Motor neuron (in vitro differentiated cells): Measurements from ENCODE around the gene RBM14. TPM values are rescaled to one million over a fixed set of nuclear protein-coding genes. Genes with fewer than 3 reads are reported as not detected.
A peak's percentile ranks its signal among the peaks of the same experiment; 100 is the strongest.

Experiments used
- ATAC-seq, 8 experiments: fragments of 200-7000 bp; cut with Tn5 transposase; replicated peaks in 6 of 8; 2 replicates each; pipeline ENCODE4 v1.8.0; 2021; ENCODE audit warnings: mild to moderate bottlenecking in 8 of 8, moderate library complexity in 8 of 8
- H3K27ac ChIP-seq, 2 donors: fragments of 250-450 bp; sonication (Bioruptor Pico); 2 replicates each; pipeline ENCODE4 v1.9.0; 2021; ENCODE audit warnings: antibody characterized with exemption in 2 of 2, mild to moderate bottlenecking in 2 of 2, moderate library complexity in 1 of 2
- H3K4me1 ChIP-seq, 2 donors: fragments of 250-450 bp; sonication (Bioruptor Pico); replicated peaks in 1 of 2; 2 replicates each; pipeline ENCODE4 v1.6.1; 2021; ENCODE audit warnings: antibody characterized with exemption in 2 of 2, mild to moderate bottlenecking in 2 of 2, moderate library complexity in 1 of 2
- H3K4me3 ChIP-seq, 5 donors: fragments of 250-450 bp; sonication (Bioruptor Pico); 2 replicates each; pipeline ENCODE4 v1.9.0; 2021; ENCODE audit warnings: antibody characterized with exemption in 5 of 5, mild to moderate bottlenecking in 5 of 5, moderate library complexity in 4 of 5
- WGBS, 10 experiments: fragments of 450-650 bp; shearing (Covaris generic); methylation state at CpG; one replicate each; pipeline ENCODE4 v1.0.0; 2022; 5-methylcytosine and 5-hydroxymethylcytosine counted together
- in situ Hi-C, 9 experiments: fragments of 400-800 bp; cut with MboI; loops; one replicate each; pipeline ENCODE4 v1.15.0; 2021; ENCODE audit warnings: low sequenced_read_pairs in 9 of 9, low pct_unique_long_range_greater_than_20kb in 2 of 9; ENCODE audit not compliant: unreplicated experiment in 9 of 9
- total RNA-seq, 8 experiments: library from RNA; unstranded; fragments of 300-600 nt; gene quantifications; 2 replicates each; pipeline versions ENCODE4 v1.2.3 to v1.2.4, GENCODE V29; 2022

RBM14 gene
- total RNA-seq, 8 experiments from 2014 or later = 31.7 to 88.4 (median 49.3) TPM

GRCh38 chr11:66643745-66644437, 27.5 kb downstream of the RBM14 start:
- WGBS, 10 experiments = 80 to 99% (median 97%) methylated on average over 2 to 12 of the region's 24 CpGs; no CpG with 5 or more reads in 7 of the 10 experiments
- Histone ChIP-seq H3K27ac (no peak overlapping the region), H3K4me3 (no peak overlapping the region), H3K4me1 (peaks cover 53 to 55% of the 10 kb centered on the region in 2 donors)
- in situ Hi-C loops = no loop called here
- ATAC-seq = no peak

GRCh38 chr11:66646828-66647227, 30.4 kb downstream of the RBM14 start:
- WGBS, 10 experiments = 86 to 100% (median 99%) methylated on average over 1 to 4 of the region's 4 CpGs
- in situ Hi-C loops = no loop called here
- Histone ChIP-seq H3K4me1 (peaks cover 32 to 43% of the 10 kb centered on the region in 2 donors), H3K27ac (no peak overlapping the region), H3K4me3 (no peak overlapping the region)
- no peak for ATAC-seq

DNA sequence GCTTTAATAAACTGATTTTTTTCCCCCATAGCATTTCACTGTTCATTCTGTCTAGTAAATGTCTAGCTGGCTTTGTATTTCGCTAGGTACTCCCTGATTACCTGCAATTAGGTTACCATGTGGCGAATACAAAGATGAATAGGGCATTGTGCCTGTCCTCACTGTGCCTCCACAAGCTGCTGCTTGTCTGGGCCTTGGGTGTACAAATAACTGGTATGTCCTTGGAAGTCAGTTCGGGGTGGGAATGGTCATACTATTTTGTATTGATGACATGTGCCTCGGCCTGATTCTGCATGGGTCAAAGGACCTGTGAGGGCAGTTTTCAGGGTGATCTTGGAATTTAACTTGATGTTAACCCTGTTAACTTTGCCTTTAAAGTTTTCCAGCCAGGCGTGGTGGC, 33.5 kb downstream of the RBM14 start:
- H3K4me1 ChIP-seq = peaks cover 4 to 12% of the 10 kb centered on the region in 2 donors
- no peak for ATAC-seq
- in situ Hi-C loops = no loop called here
- no peak overlapping the region for H3K4me3 ChIP-seq
- no peak overlapping the region for H3K27ac ChIP-seq
- 83 to 100% (median 99%) methylated on average over 1 to 5 of the region's 5 CpGs; no CpG with 5 or more reads in 2 of the 10 experiments for WGBS, 10 experiments

DNA sequence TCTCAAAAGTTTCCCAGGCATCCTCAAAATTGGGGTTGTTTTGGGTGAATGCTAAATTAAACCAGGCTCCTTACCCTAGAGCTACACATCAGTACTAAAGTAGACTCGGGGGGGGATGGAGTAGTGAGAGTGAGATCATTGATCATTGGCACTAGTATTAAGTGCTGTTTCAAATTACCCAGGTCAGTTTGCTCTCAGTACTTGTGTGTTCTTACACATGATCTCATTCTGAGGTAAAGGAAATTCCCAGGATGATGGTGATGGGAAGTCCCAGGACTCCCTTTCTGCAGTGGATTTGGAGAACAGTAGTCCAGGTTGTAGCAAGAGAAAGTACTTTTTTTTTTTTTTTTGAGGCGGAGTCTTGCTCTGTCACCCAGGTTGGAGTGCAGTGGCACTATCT, 34.6 kb downstream of the RBM14 start:
- Histone ChIP-seq H3K27ac (no peak overlapping the region), H3K4me1 (peaks cover 0 to 3% of the 10 kb centered on the region in 2 donors), H3K4me3 (no peak overlapping the region)
- in situ Hi-C loops = no loop called here
- 17 to 100% (median 86%) methylated on average over 1 of the region's 2 CpGs; no CpG with 5 or more reads in 7 of the 10 experiments for WGBS, 10 experiments
- ATAC-seq = peak in 1 of 8 experiments; percentile 14

DNA sequence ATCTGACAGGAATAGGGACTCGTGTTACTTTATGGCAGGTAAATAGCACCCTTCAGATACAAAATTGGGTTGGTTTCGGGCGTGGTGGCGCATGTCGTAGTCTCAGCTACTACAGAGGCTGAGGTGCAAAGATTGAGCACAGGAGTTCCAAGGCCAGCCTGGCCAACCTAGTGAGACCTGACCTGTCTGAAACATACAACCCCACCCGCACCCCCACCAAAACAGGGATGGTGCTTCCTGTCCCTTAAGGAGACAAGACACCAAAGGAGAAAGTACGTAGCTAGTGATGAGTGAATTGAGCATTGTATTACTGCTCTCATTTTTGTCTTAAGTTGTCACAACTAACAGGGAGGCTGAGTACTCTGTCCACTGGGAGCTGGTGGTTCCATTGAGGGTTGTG, 36.2 kb downstream of the RBM14 start:
- H3K4me1 ChIP-seq = no peaks in the 10 kb centered on the region
- WGBS, 10 experiments = 85 to 100% (median 100%) methylated on average over 1 to 6 of the region's 7 CpGs; no CpG with 5 or more reads in 2 of the 10 experiments
- H3K27ac ChIP-seq = no peak overlapping the region
- peak in 2 of 8 experiments; percentile 4 to 9 for ATAC-seq
- no peak overlapping the region for H3K4me3 ChIP-seq
- in situ Hi-C loops = no loop called here

- Histone ChIP-seq H3K4me1 (no peaks in the 10 kb centered on the region), H3K4me3 (no peak overlapping the region), H3K27ac (no peak overlapping the region)
- in situ Hi-C loops = no loop called here
- ATAC-seq = peak in 4 of 8 experiments; percentile 5 to 25 (median 15)
- WGBS, 10 experiments = 66 to 100% (median 93%) methylated on average over 1 to 6 of the region's 6 CpGs
Observed at GRCh38 chr11:66653123-66653522, 36.7 kb downstream of the RBM14 start.

DNA sequence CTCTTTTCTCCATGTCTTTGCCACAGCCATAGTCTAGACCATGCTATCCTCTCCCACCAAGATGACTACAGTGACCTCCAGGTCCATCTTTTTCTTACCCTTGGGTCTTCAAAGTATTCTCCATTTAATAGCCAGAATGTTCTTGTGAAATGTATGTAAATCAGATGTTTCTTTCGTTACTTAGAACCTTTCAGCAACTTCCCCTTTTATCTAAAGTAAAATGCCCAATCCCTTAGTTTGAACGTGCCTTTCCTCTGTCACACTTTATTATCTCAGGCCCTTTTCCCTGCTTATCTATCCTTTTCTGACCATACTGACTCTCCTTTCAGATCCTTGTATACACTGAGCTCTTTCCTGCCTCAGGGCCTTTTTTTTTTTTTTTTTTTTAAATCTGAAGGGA, 43.3 kb downstream of the RBM14 start:
- 69 to 100% (median 89%) methylated on average over 1 to 2 of the region's 2 CpGs for WGBS, 10 experiments
- ATAC-seq = no peak
- Histone ChIP-seq H3K4me1 (no peaks in the 10 kb centered on the region), H3K27ac (no peak overlapping the region), H3K4me3 (no peak overlapping the region)
- in situ Hi-C loops = no loop called here

- in situ Hi-C loops = no loop called here
- 100% methylated on average over 1 of the region's 1 CpG; no CpG with 5 or more reads in 8 of the 10 experiments for WGBS, 10 experiments
- Histone ChIP-seq H3K4me3 (no peak overlapping the region), H3K27ac (no peak overlapping the region), H3K4me1 (peaks cover 4 to 13% of the 10 kb centered on the region in 2 donors)
- ATAC-seq = no peak
Observed at GRCh38 chr11:66663741-66664296, 47.4 kb downstream of the RBM14 start.

- no peak overlapping the region for H3K4me3 ChIP-seq
- no peak for ATAC-seq
- H3K27ac ChIP-seq = no peak overlapping the region
- peaks cover 4 to 13% of the 10 kb centered on the region in 2 donors for H3K4me1 ChIP-seq
- 84 to 100% (median 94%) methylated on average over 1 to 11 of the region's 11 CpGs for WGBS, 10 experiments
- in situ Hi-C loops = no loop called here
Observed at GRCh38 chr11:66665369-66665768, 48.9 kb downstream of the RBM14 start.

GRCh38 chr11:66670816-66671215, 54.4 kb downstream of the RBM14 start:
- no peak overlapping the region for H3K4me3 ChIP-seq
- peak in 3 of 8 experiments; percentile 19 to 22 (median 20) for ATAC-seq
- 20 to 100% (median 89%) methylated on average over 1 to 4 of the region's 5 CpGs; no CpG with 5 or more reads in 1 of the 10 experiments for WGBS, 10 experiments

GRCh38 chr11:66674964-66675602, 58.7 kb downstream of the RBM14 start:
- in situ Hi-C loops = loop anchor here in 3 of 9 experiments (25.0 kb wide), 1 partner anchor 263 kb away; the partner anchor contains the start of gene NPAS4 (in 3 of the 3)
- no peak for ATAC-seq
- 58 to 100% (median 100%) methylated on average over 1 to 2 of the region's 2 CpGs; no CpG with 5 or more reads in 2 of the 10 experiments for WGBS, 10 experiments
- Histone ChIP-seq H3K4me1 (peaks cover 31 to 56% of the 10 kb centered on the region in 2 donors), H3K27ac (no peak overlapping the region), H3K4me3 (peak overlapping the region in 4 of 5 donors; percentile 59 to 84 (median 70))

More at GRCh38 chr11:66670816-66671215, 54.4 kb downstream of the RBM14 start:
- in situ Hi-C loops = no loop called here
- peaks cover 22 to 60% of the 10 kb centered on the region in 2 donors for H3K4me1 ChIP-seq
- H3K27ac ChIP-seq = no peak overlapping the region

DNA sequence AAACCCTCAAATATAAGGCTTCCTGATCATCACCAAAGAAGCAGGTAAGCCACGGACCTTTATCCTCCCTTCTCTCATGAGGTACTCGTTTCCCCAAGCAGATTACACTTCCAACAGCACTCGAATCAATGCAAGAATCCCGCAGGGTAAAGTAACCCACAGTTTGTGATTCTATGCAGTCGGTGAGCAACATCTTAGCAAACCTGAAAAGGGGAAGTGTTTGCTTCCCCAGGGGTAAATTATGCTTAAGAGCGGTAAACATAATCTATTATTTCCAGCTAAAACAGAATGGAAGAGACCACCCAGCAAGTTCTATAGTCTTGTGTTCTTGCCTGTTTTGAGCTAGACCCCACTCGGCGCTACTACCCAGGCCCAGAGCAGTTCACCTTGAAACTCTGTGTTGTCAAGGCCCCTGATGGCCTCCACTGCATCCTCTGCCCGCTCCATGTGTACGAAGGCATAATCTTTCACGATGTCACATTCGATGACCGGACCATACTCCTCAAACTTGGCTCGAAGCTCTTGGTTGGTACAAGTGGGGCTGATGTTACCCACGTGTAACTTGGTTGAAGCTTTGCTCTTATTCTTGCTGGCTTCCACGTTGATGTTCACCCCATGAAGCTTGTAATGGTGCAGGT, 60.0 kb downstream of the RBM14 start:
- peak overlapping the region; percentile 97 to 99 for H3K27ac ChIP-seq
- peak overlapping the region; percentile 59 to 84 (median 69) for H3K4me3 ChIP-seq
- no peak for ATAC-seq
- in situ Hi-C loops = loop anchor here in 3 of 9 experiments (25.0 kb wide), 1 partner anchor 264 kb away; the partner anchor contains the start of gene NPAS4 (in 3 of the 3)
- WGBS, 10 experiments = 41 to 100% (median 64%) methylated on average over 1 to 13 of the region's 16 CpGs
- H3K4me1 ChIP-seq = peaks cover 31 to 48% of the 10 kb centered on the region in 2 donors
